Activated naive CD4-positive, alpha-beta T cell treated with anti-CD3 and anti-CD28 coated beads for 36 hours (primary cell): ENCODE results near the gene TRAF2. TPM values are rescaled to one million over a fixed set of nuclear protein-coding genes. Genes with fewer than 3 reads are reported as not detected.

ENCODE experiments used
- CTCF ChIA-PET: fragments of 350-600 bp; sonication (Branson Sonifier 250); formaldehyde crosslinking; loops from one replicate; lab custom pipeline; 2021; ENCODE audit warnings: antibody characterized with exemption; lab: Charles Lee
- DNase-seq: peaks from one replicate; pipeline ENCODE4 v3.0.0-alpha.2; 2020
- H3K27ac Mint-ChIP-seq: one replicate; pipeline ENCODE4 v1.8.0; 2021; ENCODE audit warnings: mild to moderate bottlenecking, mixed read lengths
- H3K27me3 Mint-ChIP-seq: one replicate; pipeline ENCODE4 v1.8.0; 2021; ENCODE audit warnings: low read depth, mixed read lengths
- H3K36me3 Mint-ChIP-seq: one replicate; pipeline ENCODE4 v1.8.0; 2021; ENCODE audit warnings: low read depth, mixed read lengths
- H3K4me1 Mint-ChIP-seq: one replicate; pipeline ENCODE4 v1.8.0; 2021; ENCODE audit warnings: low read depth, mixed read lengths
- H3K4me3 Mint-ChIP-seq: one replicate; pipeline ENCODE4 v1.8.0; 2021; ENCODE audit warnings: mild to moderate bottlenecking, moderate library complexity, mixed read lengths
- H3K9me3 Mint-ChIP-seq: one replicate; pipeline ENCODE4 v1.8.0; 2021; ENCODE audit warnings: mixed read lengths
- intact Hi-C: fragments of 100-400 bp; cut with micrococcal nuclease; formaldehyde crosslinking; loops from one replicate; pipeline ENCODE4 v1.15.1; 2023
- total RNA-seq, 2 experiments: library from RNA; stranded (reverse); gene quantifications; one replicate each; pipeline ENCODE4 v1.2.3, GENCODE V29; 2021

The TRAF2 gene
- total RNA-seq, 2 experiments from 2014 or later, result 39.7 to 41.8 TPM

GRCh38 chr9:136955202-136955942, 69.1 kb downstream of the TRAF2 start:
- intact Hi-C loops, result no loop called here
- no peaks in the 10 kb centered on the region for H3K27me3 Mint-ChIP-seq
- CTCF ChIA-PET, result no interaction called here
- no peak overlapping the region for H3K27ac Mint-ChIP-seq
- H3K36me3 Mint-ChIP-seq, result no peaks in the 10 kb centered on the region
- DNase-seq, result no peak
- H3K9me3 Mint-ChIP-seq, result peaks cover 2% of the 10 kb centered on the region
- no peak overlapping the region for H3K4me3 Mint-ChIP-seq
- peaks cover 2% of the 10 kb centered on the region for H3K4me1 Mint-ChIP-seq

GRCh38 chr9:136955943-136956335, 69.6 kb downstream of the TRAF2 start:
- peaks cover 2% of the 10 kb centered on the region for H3K4me1 Mint-ChIP-seq
- CTCF ChIA-PET, result no interaction called here
- no peak overlapping the region for H3K4me3 Mint-ChIP-seq
- no peaks in the 10 kb centered on the region for H3K27me3 Mint-ChIP-seq
- no peaks in the 10 kb centered on the region for H3K36me3 Mint-ChIP-seq
- intact Hi-C loops, result no loop called here
- peaks cover 2% of the 10 kb centered on the region for H3K9me3 Mint-ChIP-seq
- no peak overlapping the region for H3K27ac Mint-ChIP-seq
- DNase-seq, result no peak

GRCh38 chr9:136956604-136957003, 70.3 kb downstream of the TRAF2 start:
- Mint-ChIP-seq H3K27ac (no peak overlapping the region), H3K36me3 (no peaks in the 10 kb centered on the region), H3K4me3 (no peak overlapping the region), H3K4me1 (peaks cover 2% of the 10 kb centered on the region), H3K27me3 (no peaks in the 10 kb centered on the region), H3K9me3 (peaks cover 2% of the 10 kb centered on the region)
- intact Hi-C loops, result no loop called here
- no peak for DNase-seq
- CTCF ChIA-PET, result no interaction called here

GRCh38 chr9:136957461-136957860, 71.1 kb downstream of the TRAF2 start:
- Mint-ChIP-seq H3K27me3 (no peaks in the 10 kb centered on the region), H3K36me3 (no peaks in the 10 kb centered on the region), H3K9me3 (peaks cover 2% of the 10 kb centered on the region), H3K4me1 (peaks cover 2% of the 10 kb centered on the region), H3K27ac (no peak overlapping the region), H3K4me3 (no peak overlapping the region)
- CTCF ChIA-PET, result no interaction called here
- intact Hi-C loops, result no loop called here
- no peak for DNase-seq

- intact Hi-C loops, result no loop called here
- no peak for DNase-seq
- peaks cover 2% of the 10 kb centered on the region for H3K4me1 Mint-ChIP-seq
- H3K27ac Mint-ChIP-seq, result no peak overlapping the region
- H3K9me3 Mint-ChIP-seq, result peaks cover 2% of the 10 kb centered on the region
- no peaks in the 10 kb centered on the region for H3K36me3 Mint-ChIP-seq
- H3K4me3 Mint-ChIP-seq, result no peak overlapping the region
- CTCF ChIA-PET, result interaction anchor here (1.1 kb wide), 1 partner anchor 279 kb away, joined by 3 read pairs; no protein-coding TSS in a partner anchor
- H3K27me3 Mint-ChIP-seq, result no peaks in the 10 kb centered on the region
These were observed 71.6 kb downstream of the TRAF2 start for GRCh38 chr9:136957901-136958300.

GRCh38 chr9:136958473-136958872, 72.2 kb downstream of the TRAF2 start:
- no peak for DNase-seq
- CTCF ChIA-PET, result interaction anchor here (1.1 kb wide), 1 partner anchor 278 kb away, joined by 3 read pairs; no protein-coding TSS in a partner anchor
- Mint-ChIP-seq H3K4me1 (peaks cover 2% of the 10 kb centered on the region), H3K4me3 (no peak overlapping the region), H3K27me3 (no peaks in the 10 kb centered on the region), H3K27ac (no peak overlapping the region), H3K9me3 (peaks cover 2% of the 10 kb centered on the region), H3K36me3 (no peaks in the 10 kb centered on the region)
- intact Hi-C loops, result no loop called here

- Mint-ChIP-seq H3K36me3 (no peaks in the 10 kb centered on the region), H3K27me3 (no peaks in the 10 kb centered on the region), H3K9me3 (peaks cover 2% of the 10 kb centered on the region), H3K4me3 (no peak overlapping the region), H3K27ac (no peak overlapping the region), H3K4me1 (peaks cover 2% of the 10 kb centered on the region)
- DNase-seq, result no peak
- CTCF ChIA-PET, result interaction anchor here (1.1 kb wide), 1 partner anchor 277 kb away, joined by 3 read pairs; no protein-coding TSS in a partner anchor
- intact Hi-C loops, result no loop called here
These were observed 72.9 kb downstream of the TRAF2 start for GRCh38 chr9:136958898-136959850.

- intact Hi-C loops, result no loop called here
- CTCF ChIA-PET, result no interaction called here
- Mint-ChIP-seq H3K27ac (no peak overlapping the region), H3K4me3 (no peak overlapping the region), H3K9me3 (peaks cover 2% of the 10 kb centered on the region), H3K36me3 (no peaks in the 10 kb centered on the region), H3K4me1 (peaks cover 4% of the 10 kb centered on the region), H3K27me3 (no peaks in the 10 kb centered on the region)
- DNase-seq, result no peak
These were observed 74.1 kb downstream of the TRAF2 start for GRCh38 chr9:136960212-136960937.

GRCh38 chr9:136960938-136961275, 74.6 kb downstream of the TRAF2 start:
- Mint-ChIP-seq H3K27ac (no peak overlapping the region), H3K27me3 (no peaks in the 10 kb centered on the region), H3K36me3 (no peaks in the 10 kb centered on the region), H3K4me3 (no peak overlapping the region), H3K9me3 (peaks cover 2% of the 10 kb centered on the region), H3K4me1 (peaks cover 7% of the 10 kb centered on the region)
- CTCF ChIA-PET, result no interaction called here
- DNase-seq, result no peak
- intact Hi-C loops, result no loop called here

- Mint-ChIP-seq H3K4me1 (peaks cover 12% of the 10 kb centered on the region), H3K36me3 (no peaks in the 10 kb centered on the region), H3K27ac (no peak overlapping the region), H3K4me3 (no peak overlapping the region), H3K27me3 (no peaks in the 10 kb centered on the region), H3K9me3 (peaks cover 2% of the 10 kb centered on the region)
- CTCF ChIA-PET, result interaction anchor here (0.6 kb wide), 1 partner anchor 145 kb away, joined by 4 read pairs; no protein-coding TSS in a partner anchor
- intact Hi-C loops, result no loop called here
- DNase-seq, result no peak
These were observed 75.2 kb downstream of the TRAF2 start for GRCh38 chr9:136961279-136962065.

- CTCF ChIA-PET, result interaction anchor here (0.6 kb wide), 1 partner anchor 146 kb away, joined by 4 read pairs; no protein-coding TSS in a partner anchor
- H3K27ac Mint-ChIP-seq, result no peak overlapping the region
- H3K4me3 Mint-ChIP-seq, result no peak overlapping the region
- peaks cover 12% of the 10 kb centered on the region for H3K4me1 Mint-ChIP-seq
- DNase-seq, result no peak
- no peaks in the 10 kb centered on the region for H3K36me3 Mint-ChIP-seq
- no peaks in the 10 kb centered on the region for H3K9me3 Mint-ChIP-seq
- intact Hi-C loops, result no loop called here
- no peaks in the 10 kb centered on the region for H3K27me3 Mint-ChIP-seq
These were observed 75.8 kb downstream of the TRAF2 start for GRCh38 chr9:136962163-136962562.
